MV-4-11 (cell line): ENCODE data around the gene GALNT5.

Experiments
- DNase-seq: peaks from one replicate; lab custom pipeline; 2025; lab: John Stamatoyannopoulos, UW

GALNT5 gene

DNA sequence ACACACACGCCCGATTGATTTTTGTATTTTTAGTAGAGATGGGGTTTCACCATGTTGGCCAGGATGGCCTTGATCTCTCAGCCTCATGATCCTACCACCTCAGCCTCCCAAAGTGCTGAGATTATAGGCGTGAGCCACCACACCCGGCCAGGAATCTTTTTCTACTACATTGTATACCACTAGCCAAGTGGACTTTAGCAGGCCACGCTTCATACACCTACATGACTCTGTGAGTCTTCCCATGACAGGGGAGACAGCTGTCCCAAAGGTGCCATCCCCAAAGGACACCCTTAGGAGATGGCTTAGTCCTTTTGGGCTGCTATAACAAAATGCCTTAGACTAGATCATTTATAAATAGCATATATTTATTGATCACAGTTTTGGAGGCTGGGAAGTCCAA lies 35.3 kb downstream of the GALNT5 start:
- no peak for DNase-seq

DNA sequence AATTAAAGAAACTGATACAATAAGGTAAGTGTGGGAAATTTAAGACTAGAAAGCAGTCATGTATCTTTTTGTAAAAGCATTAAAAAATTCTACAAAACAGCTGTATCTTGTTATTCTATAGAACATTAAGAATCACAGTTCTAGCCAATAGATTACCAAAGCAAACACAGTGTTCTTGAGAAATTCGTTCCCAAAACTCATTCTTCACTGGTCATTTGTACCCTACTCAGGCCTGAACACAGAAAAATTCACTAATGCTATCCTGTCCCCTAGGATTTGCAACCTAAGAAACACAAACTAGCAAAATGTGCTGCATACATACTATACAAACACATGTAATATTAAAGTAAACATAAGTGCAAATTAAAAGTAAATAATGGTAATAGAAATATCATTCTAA lies 39.0 kb downstream of the GALNT5 start:
- no peak for DNase-seq

DNA sequence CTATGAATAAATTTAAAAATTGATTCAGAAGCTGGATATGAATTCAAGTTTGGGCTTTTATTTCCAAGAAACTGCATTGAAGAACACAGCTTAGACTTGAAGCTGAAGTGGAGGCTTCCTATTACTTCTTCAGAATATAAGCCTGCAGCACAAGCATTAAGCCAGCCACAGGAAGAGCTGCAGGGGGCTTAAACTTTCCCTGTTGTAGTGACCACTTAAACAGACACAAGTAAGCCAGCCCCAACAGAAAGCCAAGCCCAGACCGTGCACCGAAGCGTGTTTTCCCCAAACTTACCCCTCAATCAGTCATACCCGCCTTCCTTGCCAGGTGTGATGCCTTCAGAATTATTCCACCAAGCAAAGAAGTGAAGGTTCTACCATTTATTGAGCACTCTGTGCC lies 39.5 kb downstream of the GALNT5 start:
- DNase-seq, result no peak

DNA sequence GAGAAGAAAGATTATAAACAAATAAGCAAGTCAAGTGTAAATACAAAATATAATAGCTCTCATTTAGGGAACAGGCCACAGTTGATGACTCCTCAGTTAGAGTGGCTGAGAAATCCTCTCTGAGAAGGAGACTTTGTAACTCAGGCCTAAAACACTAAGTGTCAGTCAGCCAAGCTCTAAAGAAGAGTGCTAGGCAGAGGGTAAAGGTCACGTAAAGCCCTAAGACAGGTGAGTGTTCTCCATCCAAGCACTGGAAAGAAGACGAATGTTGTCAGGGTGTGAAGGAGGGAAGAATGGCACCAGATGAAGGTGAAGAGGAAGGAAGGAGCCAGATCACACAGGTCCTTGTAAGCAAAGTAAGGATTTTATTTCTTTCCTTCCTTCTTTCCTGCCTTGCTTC lies 43.8 kb downstream of the GALNT5 start:
- DNase-seq, result no peak

DNA sequence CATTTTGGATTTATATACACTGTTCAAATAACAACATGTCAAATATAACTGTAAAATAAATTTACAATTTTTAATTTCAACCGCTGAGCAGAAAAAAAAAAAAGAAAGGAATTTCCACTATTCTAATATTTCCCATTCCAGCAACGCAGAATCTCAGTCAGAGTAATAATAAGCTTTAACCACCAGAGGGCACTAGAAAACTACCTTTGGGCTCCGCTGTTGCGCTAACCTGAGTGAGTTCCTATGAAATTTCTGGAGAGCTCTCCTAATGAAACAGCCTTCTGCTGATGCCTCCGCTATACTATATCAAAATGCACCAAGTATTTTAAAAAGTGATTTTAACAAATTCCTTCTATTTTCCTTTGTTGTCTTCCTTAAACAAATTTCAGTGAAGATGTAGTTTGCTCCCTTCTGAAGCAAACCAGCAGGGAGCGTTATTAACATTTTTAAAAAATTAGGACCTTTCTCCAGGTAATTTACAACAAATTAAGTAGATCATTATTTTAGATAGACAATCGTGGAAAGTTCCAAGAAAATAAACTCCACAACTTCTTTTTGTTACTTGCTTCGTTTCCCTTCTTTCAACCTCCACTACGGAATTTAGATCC lies 45.1 kb downstream of the GALNT5 start:
- peak; percentile 16 for DNase-seq

DNA sequence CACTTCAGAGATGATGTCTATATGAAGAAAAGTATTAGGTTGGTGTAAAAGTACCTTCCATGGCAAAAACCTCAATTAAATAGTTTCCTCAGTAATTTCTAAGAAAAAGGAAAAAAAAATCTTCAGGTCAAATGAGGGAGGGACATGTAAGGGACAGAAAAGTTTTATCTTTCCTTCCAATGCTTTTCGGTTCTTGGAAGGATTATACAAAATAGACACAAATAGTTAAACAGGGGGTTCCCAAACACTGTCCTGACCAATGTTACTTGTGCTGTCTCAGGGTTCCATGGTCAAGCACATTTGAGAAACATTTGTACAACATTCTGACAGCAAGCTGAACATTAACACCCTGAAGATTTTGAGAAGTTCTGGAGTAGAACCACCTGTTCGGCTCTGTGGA lies 46.1 kb downstream of the GALNT5 start:
- DNase-seq, result no peak

DNA sequence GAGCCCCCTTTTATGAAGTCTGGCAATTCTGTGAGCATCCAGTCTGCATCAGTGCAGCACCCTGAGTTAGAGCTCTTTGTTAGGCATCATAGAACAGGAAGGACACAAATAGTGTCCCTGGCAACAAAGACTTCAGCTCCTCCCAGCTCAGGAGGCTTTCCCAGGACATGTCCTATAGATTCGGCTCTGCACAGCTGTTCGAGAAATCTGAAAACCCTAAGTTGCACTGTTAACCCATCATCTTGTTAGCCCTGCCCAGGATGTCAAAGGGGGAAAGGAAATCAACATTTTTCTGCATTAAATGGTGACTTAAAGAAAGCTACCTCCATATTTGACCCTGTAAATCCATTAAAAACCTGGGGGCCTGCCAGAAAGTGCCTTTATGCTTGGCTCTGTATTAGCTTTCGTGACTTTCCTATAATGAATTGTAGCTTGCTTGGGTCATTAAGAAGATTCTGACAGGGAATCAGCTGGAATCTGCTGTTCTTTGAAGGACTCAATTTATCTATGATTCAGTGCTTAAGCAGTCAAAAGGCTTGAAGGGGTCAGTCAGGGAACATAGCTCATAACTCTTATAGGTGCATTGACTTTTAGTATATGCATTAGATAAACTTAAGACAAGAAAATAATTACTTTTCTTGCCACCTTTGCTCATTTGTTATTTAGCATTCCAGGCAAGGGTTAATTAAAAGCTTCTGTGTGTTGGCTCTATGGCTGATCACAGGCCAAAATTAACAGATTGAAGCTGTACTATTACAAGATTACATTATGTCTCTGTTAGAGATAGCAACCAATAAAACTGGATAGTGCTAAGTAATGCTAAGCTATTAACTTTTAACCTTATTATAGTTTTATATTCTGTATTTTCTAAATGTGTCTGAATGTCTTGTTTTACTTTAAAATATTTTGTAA lies 47.6 kb downstream of the GALNT5 start:
- no peak for DNase-seq

DNA sequence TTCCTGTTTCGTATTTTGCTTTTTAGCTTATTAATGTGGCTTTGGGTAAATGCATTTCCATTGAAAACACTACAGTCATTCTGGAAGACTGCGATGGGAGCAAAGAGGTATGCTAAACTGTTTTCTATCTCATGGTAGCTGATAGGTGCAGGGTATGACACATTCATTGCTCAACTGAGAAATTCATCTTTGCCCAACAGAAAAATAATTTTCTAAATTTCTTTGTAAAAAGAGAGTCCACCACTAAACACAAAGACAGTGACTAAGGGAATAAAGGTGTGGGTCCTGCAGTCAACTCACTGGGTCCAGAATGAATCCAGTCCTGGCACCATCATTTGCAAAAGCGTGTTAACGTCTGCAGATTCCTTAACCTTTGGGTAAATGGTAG lies 48.2 kb downstream of the GALNT5 start:
- no peak for DNase-seq

DNA sequence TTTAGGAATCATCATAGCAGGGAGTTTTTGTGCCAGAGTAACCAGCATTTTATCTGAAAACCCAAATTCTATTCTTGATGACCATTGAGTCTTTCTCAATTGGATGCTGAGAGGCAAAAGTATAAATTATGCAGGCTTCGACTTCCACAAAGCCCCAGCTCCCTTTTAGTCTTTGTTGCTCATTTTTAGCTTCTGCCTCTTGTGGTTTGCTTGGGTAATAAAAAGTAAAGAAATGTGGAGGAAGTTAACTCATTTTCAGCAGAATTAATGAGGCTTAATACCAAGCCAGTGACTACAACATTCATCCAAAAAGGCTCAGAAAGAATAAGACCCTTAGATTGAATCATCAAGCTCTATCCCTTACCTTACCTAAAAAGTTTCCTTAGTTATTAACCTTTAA lies 49.5 kb downstream of the GALNT5 start:
- peak; percentile 41 for DNase-seq

DNA sequence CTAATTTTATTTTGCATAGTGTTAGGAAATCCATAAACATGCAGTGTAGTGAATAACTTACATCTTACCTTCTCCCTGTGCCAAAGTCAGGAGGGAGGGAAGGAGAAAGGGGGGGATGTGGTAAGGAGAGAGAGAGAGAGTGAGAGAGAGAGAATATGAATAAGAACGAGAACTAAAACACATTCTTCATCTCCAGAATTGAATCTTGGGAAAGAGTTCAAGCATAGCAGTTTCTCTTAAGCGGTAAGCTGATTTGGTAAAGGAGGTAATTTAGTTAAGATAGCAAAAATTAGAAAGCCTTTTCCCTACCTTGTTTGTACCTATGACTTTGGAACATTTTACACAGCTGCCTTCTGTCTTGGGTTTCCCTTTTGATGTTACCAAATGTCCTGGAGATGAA lies 52.4 kb downstream of the GALNT5 start:
- no peak for DNase-seq

DNA sequence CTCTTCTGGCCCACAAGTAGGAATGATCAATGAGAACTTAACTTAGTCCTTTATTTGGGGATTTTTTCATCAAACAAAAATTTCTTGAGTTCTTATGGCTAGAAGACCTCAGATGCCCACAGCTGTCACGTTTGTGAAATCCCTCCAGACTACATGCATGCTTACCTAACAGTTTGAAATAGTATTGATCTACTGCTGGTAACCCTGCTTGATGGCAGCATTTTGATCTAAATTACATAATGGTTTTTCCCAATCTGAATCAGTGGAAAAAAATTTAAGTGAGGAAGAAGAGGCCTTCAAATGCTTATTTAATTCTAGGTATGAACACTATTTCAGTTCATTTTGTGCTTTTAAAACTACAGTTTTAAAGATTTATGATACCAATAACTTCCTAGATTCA lies 54.2 kb downstream of the GALNT5 start:
- no peak for DNase-seq

DNA sequence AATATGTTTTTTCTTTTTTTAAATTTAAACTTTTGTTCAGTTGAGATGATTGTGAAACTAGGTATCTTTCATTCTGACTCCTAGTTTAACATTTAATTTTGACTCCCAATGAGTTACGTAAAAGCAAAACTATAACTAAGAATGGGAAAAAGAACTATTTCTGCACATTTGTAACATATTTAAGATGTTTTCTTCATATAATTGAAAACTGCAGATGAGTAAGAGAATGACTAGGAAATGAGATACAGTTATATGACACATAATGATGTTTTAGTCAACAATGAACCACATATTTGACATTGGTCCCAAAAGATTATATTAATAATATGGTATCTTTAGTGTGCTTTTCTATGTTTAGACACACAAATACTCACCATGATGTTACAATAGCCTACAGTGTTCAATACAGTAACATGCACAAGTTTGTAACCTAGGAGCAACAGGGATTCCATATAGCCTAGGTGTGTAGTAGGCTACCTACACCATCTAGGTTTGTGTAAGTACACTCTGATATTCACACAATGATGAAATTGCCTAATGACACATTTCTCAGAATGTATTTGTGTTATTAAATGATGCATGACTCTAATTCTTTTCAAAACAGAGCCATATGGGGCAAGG lies 55.5 kb downstream of the GALNT5 start:
- DNase-seq, result no peak

DNA sequence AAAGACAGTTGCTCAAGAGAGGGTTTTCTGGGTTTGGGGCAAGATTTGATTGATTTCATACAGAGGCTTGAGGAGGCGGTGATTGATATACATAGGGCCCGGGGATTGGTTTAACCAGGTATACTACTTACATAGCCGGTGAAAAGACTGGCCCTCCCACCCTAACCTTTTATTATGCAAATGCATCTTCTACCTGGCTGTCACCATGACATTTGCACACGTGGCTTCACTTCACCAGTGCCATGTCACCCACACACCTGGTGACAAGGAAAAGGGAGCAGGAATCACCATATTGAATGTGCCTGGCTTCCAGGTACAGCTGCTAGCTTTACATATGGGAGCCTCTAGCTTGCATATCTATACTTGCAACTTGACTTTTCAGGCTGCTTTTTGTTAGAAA lies 58.4 kb downstream of the GALNT5 start:
- DNase-seq, result no peak

DNA sequence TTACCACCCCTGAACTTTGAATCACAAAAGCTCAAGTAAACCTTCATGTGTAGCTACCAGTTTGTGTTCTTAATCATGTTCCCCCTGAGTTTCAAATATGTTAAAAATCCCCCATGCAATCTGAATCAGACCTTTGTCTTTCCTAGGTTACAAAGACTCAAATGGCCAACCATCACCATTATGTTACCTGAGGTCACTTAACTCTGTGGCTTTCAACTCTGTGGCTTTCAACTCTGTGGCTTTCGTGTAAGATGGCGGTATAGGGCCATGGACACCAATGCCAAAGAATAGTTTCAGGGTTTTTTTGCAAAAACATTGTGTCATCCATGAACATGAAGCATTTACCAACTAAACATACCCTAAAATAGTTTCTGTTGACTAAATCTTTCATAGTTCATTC lies 61.4 kb downstream of the GALNT5 start:
- no peak for DNase-seq

DNA sequence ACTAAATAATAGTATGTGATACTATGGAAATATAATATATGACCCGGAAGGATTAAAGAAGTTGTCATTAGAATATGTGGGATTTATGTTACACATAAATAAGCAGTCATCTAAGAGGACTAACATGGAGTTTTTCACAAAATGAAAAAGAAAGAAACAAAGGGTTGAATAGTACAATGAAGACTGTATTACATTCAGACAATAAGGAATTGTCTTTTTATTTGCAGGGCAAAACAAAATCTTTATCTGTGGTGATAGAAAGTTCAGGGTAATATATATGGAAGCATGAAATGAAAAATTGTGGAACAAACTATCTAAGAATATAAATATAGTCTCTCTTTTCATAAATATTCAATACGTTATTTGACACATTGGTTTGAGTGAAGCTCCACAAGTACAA lies 62.3 kb downstream of the GALNT5 start:
- no peak for DNase-seq

DNA sequence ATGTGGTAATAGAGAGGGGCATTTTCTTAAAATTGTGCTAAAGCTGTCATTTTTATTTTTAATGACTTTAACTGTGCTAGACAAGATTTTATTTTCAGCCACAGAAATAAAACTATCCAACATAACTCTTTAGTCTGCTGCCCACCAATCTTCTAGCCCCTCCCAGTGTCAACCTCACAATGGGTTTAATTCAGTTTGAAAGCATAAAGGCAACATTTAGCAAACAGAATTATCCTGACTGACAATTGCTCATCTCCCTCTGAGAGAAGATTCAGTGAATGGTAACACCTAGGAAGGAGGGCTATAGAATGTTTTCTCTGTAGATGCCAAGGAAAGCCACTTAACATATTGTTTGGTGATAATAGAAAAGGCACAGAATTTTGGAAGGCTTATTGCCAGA lies 62.9 kb downstream of the GALNT5 start:
- DNase-seq, result no peak

DNA sequence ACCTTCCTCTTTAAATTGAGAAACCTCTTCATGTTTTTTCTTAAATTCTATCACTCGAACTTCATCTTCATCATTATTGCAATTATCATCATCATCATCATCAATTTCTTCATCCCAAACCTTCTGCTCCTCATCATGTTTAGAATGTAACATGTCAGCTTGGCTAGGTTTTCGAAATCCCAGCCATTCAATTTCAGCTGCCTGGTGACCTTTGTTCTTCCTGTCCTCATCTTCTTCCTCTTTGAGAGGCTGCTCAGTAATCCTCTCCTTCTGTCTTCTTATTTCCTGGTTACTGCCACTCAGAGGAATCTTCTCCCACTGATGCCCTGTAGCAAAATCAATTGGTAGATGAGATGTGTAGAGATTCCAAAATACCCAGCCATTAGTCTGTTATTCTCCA lies 64.0 kb downstream of the GALNT5 start:
- DNase-seq, result peak; percentile 47

DNA sequence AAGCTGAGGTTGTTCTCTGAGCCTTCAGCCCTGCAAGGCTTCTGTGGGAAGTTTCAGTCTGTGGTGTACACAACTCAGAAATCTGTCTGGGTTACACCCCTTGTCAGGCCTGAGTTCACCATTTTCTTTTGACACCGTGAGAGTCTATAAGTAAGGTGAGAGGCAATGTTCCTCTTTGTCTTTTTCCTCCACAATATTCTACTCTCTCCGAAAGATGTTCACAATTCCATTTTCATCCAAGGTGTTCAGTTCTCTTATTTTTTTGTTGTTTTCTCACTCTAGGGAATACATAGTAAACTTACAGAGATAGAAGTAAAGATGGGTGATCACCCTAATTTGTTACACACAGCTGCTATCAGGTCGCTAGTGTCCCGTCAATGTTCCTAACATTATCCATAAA lies 64.9 kb downstream of the GALNT5 start:
- DNase-seq, result no peak

DNA sequence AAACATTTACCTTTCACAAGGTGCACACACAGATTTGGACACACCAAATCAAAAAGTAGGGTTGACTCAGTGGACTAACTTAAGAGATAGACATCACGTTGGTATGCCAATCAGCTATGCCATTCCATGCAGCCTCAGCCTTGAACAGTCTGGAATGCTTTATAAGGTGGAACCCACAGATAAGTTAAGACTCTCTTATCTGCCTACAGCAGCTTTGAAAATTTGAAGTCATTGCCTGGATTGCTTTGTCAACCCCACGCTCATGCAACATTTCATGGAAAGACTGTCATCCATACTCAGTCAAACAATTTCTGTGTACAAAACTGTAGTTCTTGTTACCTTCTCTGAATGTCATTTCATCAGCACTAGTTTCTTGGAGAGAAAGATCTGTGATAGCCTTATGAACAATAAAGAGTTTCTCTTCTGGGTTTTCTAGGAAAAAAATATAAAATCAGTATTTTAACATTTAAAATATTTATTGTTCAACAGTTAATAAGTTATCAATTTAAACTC lies 66.9 kb downstream of the GALNT5 start:
- DNase-seq, result no peak

DNA sequence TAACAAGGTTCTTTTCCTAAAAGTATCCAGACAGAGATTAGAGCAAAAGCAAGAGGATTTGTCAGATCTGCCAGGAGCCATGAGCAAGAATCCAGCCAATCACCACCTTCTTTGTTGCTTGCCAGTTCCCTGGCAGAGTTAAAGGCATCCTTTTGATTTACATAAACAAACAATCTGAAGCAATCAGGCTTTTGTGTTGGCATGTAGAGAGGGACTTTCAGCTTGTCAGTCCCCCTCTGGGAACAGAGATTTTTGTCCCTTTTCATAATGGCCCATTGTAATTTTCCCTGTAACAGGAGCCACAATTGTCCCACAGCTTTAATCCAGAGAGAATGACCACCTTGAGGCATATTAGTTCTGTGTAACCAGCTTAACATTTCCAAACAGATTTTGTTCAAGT lies 68.3 kb downstream of the GALNT5 start, which contains the start of gene ERMN:
TSS of gene ERMN (minus strand) at position 39 of the 400 bp plus-strand sequence. CDS start 182 bp downstream, outside the sequence.
- DNase-seq, result no peak

DNA sequence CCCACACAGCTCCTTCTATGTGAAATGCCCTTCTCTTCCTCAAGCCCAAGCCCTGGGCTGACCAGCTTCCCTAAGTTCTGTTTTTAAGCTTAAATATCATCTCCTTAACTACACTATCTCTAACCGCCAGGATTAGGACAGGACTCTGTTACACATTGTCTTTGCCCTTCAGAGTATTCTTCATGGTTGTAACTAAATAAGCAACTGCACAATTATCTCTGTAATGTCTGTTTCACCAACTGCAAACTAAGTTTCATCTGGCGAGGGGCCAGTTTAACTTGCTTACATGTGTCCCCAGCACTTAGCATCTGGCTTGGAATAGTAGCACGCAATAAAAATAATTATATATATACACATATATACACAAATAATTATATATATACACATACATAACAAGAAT lies 69.2 kb downstream of the GALNT5 start:
- no peak for DNase-seq

DNA sequence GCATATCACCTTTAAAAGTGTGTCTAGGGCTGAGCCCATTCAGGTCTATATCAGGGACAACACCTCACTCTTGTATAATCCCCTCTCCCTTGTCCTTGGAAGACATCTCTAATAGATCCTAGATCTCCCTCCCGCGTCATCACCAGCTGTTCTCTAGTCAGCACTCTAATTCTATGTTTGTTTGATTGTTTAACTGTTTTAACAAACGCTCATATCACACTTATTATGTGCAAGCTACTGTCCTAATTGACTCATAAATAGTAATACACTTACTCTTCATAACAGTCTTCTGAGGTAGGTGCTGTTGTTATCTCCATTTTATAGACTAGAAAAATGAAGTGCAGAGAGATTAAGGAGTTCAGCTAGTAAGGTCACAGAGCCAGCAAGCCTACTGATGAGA lies 69.7 kb downstream of the GALNT5 start:
- no peak for DNase-seq
